ENCODE data around the gene TMEM132D. TPM values are rescaled to one million over a fixed set of nuclear protein-coding genes. Genes with fewer than 3 reads are reported as not detected.
"Not testable (repeated sequence)": the region's sequence is repeated elsewhere in the genome, so short reads cannot be mapped to it uniquely, and the experiment has no call there.

TMEM132D gene
- total and polyA plus RNA-seq, 2 of the 8 experiments (the other 6 are each of a cell fraction or from before 2014, with no cell fraction given), result 3.5 to 10.1 TPM

GRCh38 chr12:129538724-129539335 is 365.0 kb downstream of the TMEM132D start:
- H3K79me2 ChIP-seq (ENCODE audit: control insufficient read depth in 1 of 2, insufficient read depth in 2 of 2, low read length in 2 of 2); H2AFZ ChIP-seq (ENCODE audit: low read length); H3K4ac ChIP-seq (replicated peaks; ENCODE audit: insufficient read length, low read depth, low read length); H3K4me1 ChIP-seq (replicated peaks in 1 of 4; ENCODE audit: control insufficient read depth in 3 of 4, insufficient read depth in 4 of 4, low read length in 3 of 4); H3K23me2 ChIP-seq (ENCODE audit: low read depth, low read length); H2BK12ac ChIP-seq (ENCODE audit: low read depth, low read length); H3K9me3 ChIP-seq (ENCODE audit: insufficient read depth in 2 of 2, low read depth in 1 of 2, low read length in 1 of 2); H3K4me2 ChIP-seq (ENCODE audit: insufficient read depth in 1 of 2, low read depth in 2 of 2, low read length in 2 of 2); H3K4me3 ChIP-seq (ENCODE audit: extremely low read depth in 1 of 4, insufficient read depth in 2 of 4, low read depth in 3 of 4, low read length in 4 of 4); H3K14ac ChIP-seq (ENCODE audit: insufficient read length); H2BK5ac ChIP-seq (ENCODE audit: low read depth, low read length); H2AK5ac ChIP-seq (ENCODE audit: low read depth, low read length); H4K91ac ChIP-seq (replicated peaks; ENCODE audit: insufficient read length, low read length); H3K27me3 ChIP-seq (replicated peaks in 1 of 4; ENCODE audit: control insufficient read depth in 3 of 4, extremely low read depth in 1 of 4, insufficient read depth in 3 of 4, low read length in 3 of 4); H2BK120ac ChIP-seq (replicated peaks; ENCODE audit: low read depth, low read length); H2BK15ac ChIP-seq (ENCODE audit: low read length); H3K27ac ChIP-seq (ENCODE audit: low read depth, low read length); H3K56ac ChIP-seq (replicated peaks; ENCODE audit: insufficient read length, low read depth, low read length); H4K5ac ChIP-seq (ENCODE audit: insufficient read length, low read depth, low read length); H3K9ac ChIP-seq (replicated peaks in 1 of 4; ENCODE audit: extremely low read depth in 1 of 4, low read depth in 3 of 4, low read length in 3 of 4); H3K36me3 ChIP-seq (ENCODE audit: control insufficient read depth in 2 of 4, insufficient read depth in 4 of 4, low read length in 3 of 4); H3K23ac ChIP-seq (ENCODE audit: insufficient read length); H4K20me1 ChIP-seq (replicated peaks in 1 of 2; ENCODE audit: control insufficient read depth in 1 of 2, insufficient read depth in 2 of 2, low read length in 2 of 2); H3K18ac ChIP-seq (ENCODE audit: extremely low read depth, low read length); H4K8ac ChIP-seq (ENCODE audit: extremely low read depth, insufficient read depth, low read length); POLR2A ChIA-PET (ENCODE audit: partially characterized antibody); H3K79me1 ChIP-seq (ENCODE audit: low read depth, low read length): not testable (repeated sequence)
- CTCF ChIA-PET (ENCODE audit: partially characterized antibody), result interaction anchor here (0.6 to 0.9 kb wide), 5 partner anchors 11 to 424 kb away, joined by 3 to 4 read pairs (median 3); no protein-coding TSS in a partner anchor
- DNase-seq (ENCODE audit: low read depth in 1 of 2, low spot score in 2 of 2) (peak in 1 of 2 experiments; percentile 50), FAIRE-seq (peak; percentile 28)
- 91% methylated on average over 14 of the region's 15 CpGs; no CpG with 5 or more reads in 1 of the 2 experiments for WGBS, 2 experiments (ENCODE audit: extremely low coverage in 1 of 2, insufficient coverage in 1 of 2, insufficient read length in 1 of 2, insufficient replicate concordance in 2 of 2, low coverage in 1 of 2, low lambda C conversion rate in 2 of 2, missing lambda C conversion rate in 1 of 2)
- peak overlapping the region; percentile 27; the same call in 1 of the 2 replicates for H2BK20ac ChIP-seq (ENCODE audit: low read length)

Measured in H1 (cell line).